Adrenal gland (tissue), 5 donors: ENCODE data around the gene DIPK1B.

Experiments
- CTCF ChIP-seq, 6 experiments: fragments of 450-650 bp in 4 of 6; fragments of 200-600 bp in 2 of 6; sonication (generic) in 1 of 6; IDR thresholded peaks; 1 replicate in 5 of 6; 2 replicates in 1 of 6; pipeline versions ENCODE4 v1.5.1 to v1.8.0; 2016 to 2021; ENCODE audit warnings: antibody characterized with exemption in 6 of 6, mild to moderate bottlenecking in 2 of 6, moderate library complexity in 1 of 6
- POLR2A ChIP-seq, 2 donors: fragments of 450-650 bp; IDR thresholded peaks; one replicate each; pipeline ENCODE4 v1.6.1; 2017; ENCODE audit warnings: antibody characterized with exemption in 2 of 2, mild to moderate bottlenecking in 2 of 2, moderate library complexity in 1 of 2
- donor health status: DM: no; HTN: no; CAD: no.

- TF ChIP-seq CTCF (IDR thresholded peaks at IDR 0.05) (no peak), POLR2A (IDR thresholded peaks at IDR 0.05) (no peak)
These were observed 20.8 kb upstream of the DIPK1B start for GRCh38 chr9:136691316-136692184.
